Body of pancreas (tissue), 4 donors: Measurements from ENCODE around the gene PMM2.

Source experiments
- POLR2A ChIP-seq, 3 donors: fragments of 450-650 bp; IDR thresholded peaks; one replicate each; pipeline ENCODE4 v1.6.1; 2016; ENCODE audit warnings: antibody characterized with exemption in 3 of 3, mild to moderate bottlenecking in 2 of 3
- TF ChIP-seq, protein P1 (sequence below), 7 experiments: fragments of 450-650 bp in 4 of 7; fragments of 200-600 bp in 3 of 7; sonication (generic) in 3 of 7; IDR thresholded peaks; one replicate each; pipeline ENCODE4 v1.5.1; 2016 to 2019; ENCODE audit warnings: antibody characterized with exemption in 7 of 7

DNA sequence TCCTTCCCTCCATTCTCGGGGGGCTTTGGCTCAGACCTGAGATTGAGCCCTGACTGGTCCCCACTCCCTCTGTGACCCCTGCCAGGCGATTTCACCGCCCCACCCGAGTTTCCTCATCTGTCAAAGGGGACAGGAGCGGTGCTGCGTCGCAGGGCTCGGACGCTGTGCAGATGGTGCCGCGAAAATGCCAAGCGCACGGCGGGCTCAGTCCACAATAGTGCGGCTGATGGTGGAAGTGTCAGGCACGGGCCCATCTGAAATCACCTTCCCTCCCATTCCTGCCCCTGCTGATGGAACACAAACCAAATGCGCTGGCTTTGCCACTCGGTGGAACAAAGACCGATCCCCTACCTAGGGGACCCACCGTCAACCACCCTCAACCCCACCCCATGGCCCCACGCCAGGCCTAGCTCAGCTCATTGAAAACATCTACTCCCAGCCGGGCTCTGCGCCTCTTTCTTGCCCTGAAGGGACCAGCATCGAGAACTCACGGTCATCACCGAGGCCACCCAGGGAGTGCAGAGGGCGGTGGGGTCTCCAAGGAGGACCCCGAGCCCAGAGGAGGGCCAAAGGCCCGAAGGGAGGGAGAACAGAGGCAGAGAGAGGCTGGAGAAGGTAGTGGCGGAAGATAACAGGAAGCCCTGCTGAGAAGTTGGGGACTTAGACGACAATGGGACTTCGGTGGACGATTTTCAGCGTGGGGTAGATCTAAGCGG lies 69.7 kb downstream of the PMM2 start:
- TF ChIP-seq, protein P1, sequence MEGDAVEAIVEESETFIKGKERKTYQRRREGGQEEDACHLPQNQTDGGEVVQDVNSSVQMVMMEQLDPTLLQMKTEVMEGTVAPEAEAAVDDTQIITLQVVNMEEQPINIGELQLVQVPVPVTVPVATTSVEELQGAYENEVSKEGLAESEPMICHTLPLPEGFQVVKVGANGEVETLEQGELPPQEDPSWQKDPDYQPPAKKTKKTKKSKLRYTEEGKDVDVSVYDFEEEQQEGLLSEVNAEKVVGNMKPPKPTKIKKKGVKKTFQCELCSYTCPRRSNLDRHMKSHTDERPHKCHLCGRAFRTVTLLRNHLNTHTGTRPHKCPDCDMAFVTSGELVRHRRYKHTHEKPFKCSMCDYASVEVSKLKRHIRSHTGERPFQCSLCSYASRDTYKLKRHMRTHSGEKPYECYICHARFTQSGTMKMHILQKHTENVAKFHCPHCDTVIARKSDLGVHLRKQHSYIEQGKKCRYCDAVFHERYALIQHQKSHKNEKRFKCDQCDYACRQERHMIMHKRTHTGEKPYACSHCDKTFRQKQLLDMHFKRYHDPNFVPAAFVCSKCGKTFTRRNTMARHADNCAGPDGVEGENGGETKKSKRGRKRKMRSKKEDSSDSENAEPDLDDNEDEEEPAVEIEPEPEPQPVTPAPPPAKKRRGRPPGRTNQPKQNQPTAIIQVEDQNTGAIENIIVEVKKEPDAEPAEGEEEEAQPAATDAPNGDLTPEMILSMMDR (IDR thresholded peaks at IDR 0.05), result no peak
- TF ChIP-seq POLR2A (IDR thresholded peaks at IDR 0.05), result no peak
